Tibial artery (tissue), 4 donors: ENCODE data around the gene RHOBTB3.

Source experiments
- DNase-seq, 2 donors: peaks; one replicate each; pipeline ENCODE4 v3.0.0-alpha.2; 2019
- H3K27ac ChIP-seq, 2 donors: fragments of 200-600 bp; sonication (generic) in 1 of 2; 1 replicate in 1 of 2; 2 replicates in 1 of 2; pipeline ENCODE4 v1.5.1; 2018 to 2019; ENCODE audit warnings: mild to moderate bottlenecking in 1 of 2
- H3K27me3 ChIP-seq, 2 donors: fragments of 200-600 bp; sonication (generic) in 1 of 2; one replicate each; pipeline versions ENCODE4 v1.5.1 to v1.6.0; 2016 to 2019
- H3K36me3 ChIP-seq, 3 donors: fragments of 200-600 bp; sonication (generic) in 2 of 3; one replicate each; pipeline ENCODE4 v1.5.1; 2016 to 2019; ENCODE audit warnings: mild to moderate bottlenecking in 2 of 3
- H3K4me1 ChIP-seq, 4 donors: fragments of 200-600 bp; sonication (generic) in 2 of 4; 1 replicate in 3 of 4; 2 replicates in 1 of 4; pipeline ENCODE4 v1.5.1; 2016 to 2019
- H3K4me3 ChIP-seq, 2 donors: fragments of 200-600 bp; sonication (generic) in 1 of 2; 1 replicate in 1 of 2; 2 replicates in 1 of 2; pipeline ENCODE4 v1.5.1; 2018 to 2019; ENCODE audit warnings: mild to moderate bottlenecking in 2 of 2
- H3K9me3 ChIP-seq, 3 donors: fragments of 200-600 bp; sonication (generic) in 1 of 3; one replicate each; pipeline ENCODE4 v1.5.1; 2016 to 2019
- CTCF ChIP-seq, 2 experiments: fragments of 200-600 bp in 1 of 2; fragments of 450-650 bp in 1 of 2; IDR thresholded peaks; one replicate each; pipeline ENCODE4 v1.5.1; 2017 to 2019; ENCODE audit warnings: antibody characterized with exemption in 2 of 2, mild to moderate bottlenecking in 1 of 2, moderate library complexity in 1 of 2
- intact Hi-C: fragments of 100-400 bp; cut with DNase I; formaldehyde crosslinking; loops from one replicate; pipeline ENCODE4 v1.15.0; 2023; ENCODE audit warnings: low total_unique reads

Gene RHOBTB3

DNA sequence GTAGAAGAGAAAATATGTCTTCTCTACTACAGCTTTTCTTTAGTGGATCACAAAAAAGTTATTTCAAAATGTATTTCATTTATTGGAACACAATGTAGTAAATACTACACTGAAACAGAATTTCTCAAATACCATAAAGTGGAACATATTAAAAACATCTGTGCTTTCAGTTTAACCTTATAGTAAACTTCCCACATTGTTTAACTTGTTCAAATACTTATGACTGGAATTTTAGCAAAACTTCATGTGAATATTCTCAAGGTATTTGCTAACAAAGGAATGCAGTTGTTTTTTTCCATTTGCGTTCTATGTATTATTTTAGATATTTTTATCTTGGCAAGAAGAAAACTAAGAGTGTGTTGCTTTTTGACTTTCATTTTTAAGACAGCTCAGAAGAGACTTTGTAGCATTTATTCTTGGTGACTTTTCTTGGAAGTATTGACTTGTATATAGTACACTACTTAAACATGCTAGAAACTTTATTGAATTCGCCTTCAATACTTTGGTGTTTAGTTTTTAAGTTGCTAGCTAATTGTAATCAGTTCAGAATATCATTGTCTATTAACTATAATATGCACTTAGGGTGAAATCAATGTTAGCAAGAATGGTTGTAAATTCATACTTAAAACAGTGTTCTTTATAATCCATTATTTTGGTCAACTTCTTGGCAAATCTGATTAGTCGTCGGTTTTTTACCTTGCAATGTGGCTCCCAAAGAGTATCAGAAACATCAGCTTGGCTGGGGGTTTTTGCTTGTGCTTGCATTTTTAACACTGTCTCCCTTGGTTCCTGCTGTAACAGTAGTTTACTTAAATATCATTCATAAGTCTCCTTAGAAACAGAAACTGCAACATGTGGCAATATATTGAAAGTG lies 5.0 kb upstream of the RHOBTB3 start:
- Histone ChIP-seq H3K27me3 (no peaks in the 10 kb centered on the region), H3K36me3 (no peaks in the 10 kb centered on the region), H3K4me3 (no peak overlapping the region), H3K9me3 (no peaks in the 10 kb centered on the region), H3K27ac (peak overlapping the region; percentile 13 to 34), H3K4me1 (peaks cover 0 to 50% (median 12%) of the 10 kb centered on the region in 4 donors)
- intact Hi-C loops = no loop called here
- TF ChIP-seq CTCF (IDR thresholded peaks at IDR 0.05) = no peak
- no peak for DNase-seq

DNA sequence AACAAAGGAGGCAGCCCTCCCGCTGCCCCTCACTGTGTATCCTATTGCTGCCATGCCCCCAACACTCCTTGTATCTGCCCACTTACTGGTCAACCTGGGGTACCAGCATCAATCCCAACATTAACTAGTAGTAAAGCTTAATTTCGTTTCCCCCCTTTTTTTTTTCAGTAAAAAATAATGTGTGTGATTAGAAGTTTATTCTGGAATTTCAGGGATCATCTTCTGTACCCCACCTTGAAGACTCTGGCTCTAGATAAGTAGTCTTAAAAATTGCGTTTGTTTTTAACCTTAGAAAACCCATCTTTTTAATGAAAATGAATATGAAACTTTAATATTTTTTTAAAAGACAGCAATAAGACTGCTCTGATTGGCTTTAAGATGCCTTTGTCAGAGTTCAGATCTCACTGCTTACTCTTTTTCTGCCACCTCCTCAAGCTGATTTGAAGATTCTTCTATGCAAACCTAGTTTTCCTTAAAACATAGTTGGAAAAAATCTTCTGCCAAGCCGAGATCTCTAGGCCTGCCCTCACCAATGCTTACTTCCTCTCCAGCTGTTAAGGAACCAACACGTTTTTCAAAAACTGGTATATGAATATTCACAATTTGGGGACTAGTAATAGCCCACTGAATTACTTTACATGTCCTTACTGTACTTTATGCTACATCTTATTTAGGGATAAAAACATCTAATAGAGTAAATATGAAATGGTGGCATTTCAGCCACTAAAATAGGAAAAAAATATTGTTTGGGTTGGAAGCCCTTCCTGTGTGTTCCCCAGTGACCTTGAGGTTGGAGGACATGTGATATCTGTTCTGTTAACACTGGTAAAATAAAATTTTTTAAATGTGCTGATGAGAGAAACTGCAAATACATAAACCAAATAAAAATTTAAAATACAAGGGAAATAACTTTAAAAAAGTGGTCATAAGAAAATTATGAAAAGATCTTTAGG lies 4.0 kb upstream of the RHOBTB3 start:
- H3K27me3 ChIP-seq = no peaks in the 10 kb centered on the region
- H3K9me3 ChIP-seq = no peaks in the 10 kb centered on the region
- intact Hi-C loops = no loop called here
- H3K4me3 ChIP-seq = no peak overlapping the region
- no peak for TF ChIP-seq CTCF (IDR thresholded peaks at IDR 0.05)
- H3K4me1 ChIP-seq = peaks cover 0 to 51% (median 12%) of the 10 kb centered on the region in 4 donors
- DNase-seq = no peak
- no peaks in the 10 kb centered on the region for H3K36me3 ChIP-seq
- H3K27ac ChIP-seq = peak overlapping the region; percentile 13 to 34

GRCh38 chr5:95727764-95728191 lies 3.4 kb upstream of the RHOBTB3 start:
- TF ChIP-seq CTCF (IDR thresholded peaks at IDR 0.05) = no peak
- Histone ChIP-seq H3K4me3 (no peak overlapping the region), H3K4me1 (peaks cover 0 to 58% (median 12%) of the 10 kb centered on the region in 4 donors), H3K27ac (peak overlapping the region in 1 of 2 donors; percentile 34), H3K9me3 (no peaks in the 10 kb centered on the region), H3K36me3 (no peaks in the 10 kb centered on the region), H3K27me3 (no peaks in the 10 kb centered on the region)
- DNase-seq = no peak
- intact Hi-C loops = no loop called here

GRCh38 chr5:95728494-95729114 lies 2.5 kb upstream of the RHOBTB3 start:
- Histone ChIP-seq H3K27ac (peak overlapping the region in 1 of 2 donors; percentile 34), H3K27me3 (no peaks in the 10 kb centered on the region), H3K9me3 (no peaks in the 10 kb centered on the region), H3K4me3 (no peak overlapping the region), H3K36me3 (no peaks in the 10 kb centered on the region), H3K4me1 (peaks cover 0 to 62% (median 12%) of the 10 kb centered on the region in 4 donors)
- TF ChIP-seq CTCF (IDR thresholded peaks at IDR 0.05) = no peak
- intact Hi-C loops = no loop called here
- no peak for DNase-seq
